Caco-2 (cell line): ENCODE data around the gene CORO2A. TPM values are rescaled to one million over a fixed set of nuclear protein-coding genes. Genes with fewer than 3 reads are reported as not detected.
A peak's percentile ranks its signal among the peaks of the same experiment; 100 is the strongest.

Source experiments
- BruUV-seq: library from RNA; stranded (reverse); fragments of 400-500 nt; replicated peaks from 2 replicates; lab custom pipeline; 2021; lab: Mats Ljungman, UMichigan
- CTCF ChIA-PET: fragments of 300-600 bp; sonication (Branson Sonifier 250); formaldehyde crosslinking; loops from one replicate; lab custom pipeline; 2022; ENCODE audit warnings: antibody characterized with exemption; lab: Charles Lee
- POLR2A ChIA-PET: fragments of 300-600 bp; sonication (Branson Sonifier 250); formaldehyde crosslinking; loops from one replicate; lab custom pipeline; 2022; ENCODE audit warnings: antibody characterized with exemption; lab: Charles Lee
- DNase-seq, 2 experiments: peaks; one replicate each; pipeline versions ENCODE4 v3.0.0 to v3.0.0-alpha.2; 2020 to 2022
- H3K27me3 ChIP-seq: replicated peaks from 2 replicates; pipeline ENCODE4 v1.6.0; 2011; ENCODE audit warnings: low read length; ENCODE audit not compliant: control insufficient read depth, insufficient read depth
- H3K36me3 ChIP-seq: 2 replicates; pipeline ENCODE4 v1.5.1; 2011; ENCODE audit warnings: low read length; ENCODE audit not compliant: control insufficient read depth, insufficient read depth
- H3K4me1 ChIP-seq: fragments of 250-450 bp; sonication (Bioruptor Pico); 2 replicates; pipeline ENCODE4 v1.5.1; 2020; ENCODE audit warnings: mild to moderate bottlenecking
- H3K4me3 ChIP-seq: 2 replicates; pipeline ENCODE4 v1.5.1; 2011; ENCODE audit warnings: low read depth, mild to moderate bottlenecking, control low read depth, low read length
- H3K9me3 ChIP-seq: fragments of 250-450 bp; sonication (Bioruptor Pico); 2 replicates; pipeline ENCODE4 v1.5.1; 2020; ENCODE audit warnings: mild to moderate bottlenecking, moderate library complexity
- H3K27ac Mint-ChIP-seq: one replicate; pipeline ENCODE4 v1.8.0; 2022; ENCODE audit warnings: mixed read lengths; ENCODE audit not compliant: unreplicated experiment
- H3K27me3 Mint-ChIP-seq: one replicate; pipeline ENCODE4 v1.8.0; 2022; ENCODE audit warnings: mixed read lengths; ENCODE audit not compliant: insufficient read depth, unreplicated experiment
- H3K36me3 Mint-ChIP-seq: one replicate; pipeline ENCODE4 v1.8.0; 2022; ENCODE audit warnings: mild to moderate bottlenecking, mixed read lengths; ENCODE audit not compliant: insufficient read depth, unreplicated experiment
- H3K4me1 Mint-ChIP-seq: one replicate; pipeline ENCODE4 v1.8.0; 2022; ENCODE audit warnings: low read depth, mixed read lengths; ENCODE audit not compliant: unreplicated experiment
- H3K4me3 Mint-ChIP-seq: one replicate; pipeline ENCODE4 v1.8.0; 2022; ENCODE audit warnings: mild to moderate bottlenecking, moderate library complexity, mixed read lengths; ENCODE audit not compliant: unreplicated experiment
- H3K9me3 Mint-ChIP-seq: one replicate; pipeline ENCODE4 v1.8.0; 2022; ENCODE audit warnings: mixed read lengths; ENCODE audit not compliant: unreplicated experiment
- intact Hi-C: fragments of 100-400 bp; cut with micrococcal nuclease; formaldehyde crosslinking; loops from one replicate; pipeline ENCODE4 v1.10.0; 2022; ENCODE audit not compliant: unreplicated experiment
- total RNA-seq: library from RNA; stranded (reverse); gene quantifications from 2 replicates; pipeline ENCODE4 v1.2.3, GENCODE V29; 2022
- TF ChIP-seq, protein P1 (sequence below), 2 experiments: fragments of 200-600 bp in 1 of 2; IDR thresholded peaks; 1 replicate in 1 of 2; 2 replicates in 1 of 2; pipeline versions ENCODE4 v1.5.1 to v1.8.0; 2011 to 2022; ENCODE audit warnings: antibody characterized with exemption in 1 of 2, control low read depth in 1 of 2, inconsistent platforms in 1 of 2, low read depth in 1 of 2, low read length in 1 of 2, mild to moderate bottlenecking in 1 of 2, moderate library complexity in 1 of 2; ENCODE audit not compliant: insufficient read depth in 1 of 2, severe bottlenecking in 1 of 2, unreplicated experiment in 1 of 2

CORO2A gene
- total RNA-seq, 1 experiment from 2014 or later, result 18.9 TPM

DNA sequence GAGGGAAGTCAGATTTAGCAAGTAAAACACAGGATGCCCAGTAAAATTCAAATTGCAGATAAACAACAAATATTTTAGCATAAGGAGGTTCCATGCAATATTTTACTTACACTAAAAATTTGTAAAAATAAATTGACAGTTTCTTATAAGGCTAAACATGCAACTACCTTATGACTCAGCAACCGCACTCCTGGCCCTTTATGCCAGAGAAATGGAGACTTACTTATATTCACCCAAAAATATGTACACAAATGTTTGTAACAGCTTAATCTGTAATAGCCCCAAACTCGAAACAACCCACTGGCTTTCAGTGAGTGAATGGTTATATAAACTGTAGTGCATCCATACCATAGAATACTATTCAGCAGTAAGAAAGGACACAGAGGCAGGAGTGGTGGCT, 44.9 kb downstream of the CORO2A start:
- Histone ChIP-seq H3K36me3 (no peaks in the 10 kb centered on the region; the same call in 1 of the 2 replicates), H3K27me3 (no peaks in the 10 kb centered on the region), H3K4me3 (no peak overlapping the region), H3K9me3 (no peaks in the 10 kb centered on the region), H3K4me1 (peaks cover 33% of the 10 kb centered on the region)
- intact Hi-C loops, result loop anchor here (2.0 kb wide), 1 partner anchor 29 kb away; no protein-coding TSS in a partner anchor
- Mint-ChIP-seq H3K4me1 (peaks cover 25% of the 10 kb centered on the region), H3K4me3 (no peak overlapping the region), H3K36me3 (peaks cover 14% of the 10 kb centered on the region), H3K9me3 (no peaks in the 10 kb centered on the region), H3K27me3 (no peaks in the 10 kb centered on the region), H3K27ac (no peak overlapping the region)
- no TSS peak for BruUV-seq
- TF ChIP-seq, protein P1, sequence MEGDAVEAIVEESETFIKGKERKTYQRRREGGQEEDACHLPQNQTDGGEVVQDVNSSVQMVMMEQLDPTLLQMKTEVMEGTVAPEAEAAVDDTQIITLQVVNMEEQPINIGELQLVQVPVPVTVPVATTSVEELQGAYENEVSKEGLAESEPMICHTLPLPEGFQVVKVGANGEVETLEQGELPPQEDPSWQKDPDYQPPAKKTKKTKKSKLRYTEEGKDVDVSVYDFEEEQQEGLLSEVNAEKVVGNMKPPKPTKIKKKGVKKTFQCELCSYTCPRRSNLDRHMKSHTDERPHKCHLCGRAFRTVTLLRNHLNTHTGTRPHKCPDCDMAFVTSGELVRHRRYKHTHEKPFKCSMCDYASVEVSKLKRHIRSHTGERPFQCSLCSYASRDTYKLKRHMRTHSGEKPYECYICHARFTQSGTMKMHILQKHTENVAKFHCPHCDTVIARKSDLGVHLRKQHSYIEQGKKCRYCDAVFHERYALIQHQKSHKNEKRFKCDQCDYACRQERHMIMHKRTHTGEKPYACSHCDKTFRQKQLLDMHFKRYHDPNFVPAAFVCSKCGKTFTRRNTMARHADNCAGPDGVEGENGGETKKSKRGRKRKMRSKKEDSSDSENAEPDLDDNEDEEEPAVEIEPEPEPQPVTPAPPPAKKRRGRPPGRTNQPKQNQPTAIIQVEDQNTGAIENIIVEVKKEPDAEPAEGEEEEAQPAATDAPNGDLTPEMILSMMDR (IDR thresholded peaks at IDR 0.05; ENCODE audit: insufficient read depth in 1 of 2, low read depth in 1 of 2, low read length in 1 of 2, severe bottlenecking in 1 of 2, unreplicated experiment in 1 of 2), result no peak
- DNase-seq, result no peak
- POLR2A ChIA-PET, result no interaction called here
- CTCF ChIA-PET, result no interaction called here

GRCh38 chr9:98146101-98146991, 46.1 kb downstream of the CORO2A start:
- Histone ChIP-seq H3K36me3 (peaks cover 1% of the 10 kb centered on the region; the same call in 1 of the 2 replicates), H3K27me3 (no peaks in the 10 kb centered on the region), H3K4me1 (peaks cover 40% of the 10 kb centered on the region), H3K4me3 (no peak overlapping the region), H3K9me3 (no peaks in the 10 kb centered on the region)
- TF ChIP-seq, protein P1 (IDR thresholded peaks at IDR 0.05; ENCODE audit: insufficient read depth in 1 of 2, low read depth in 1 of 2, low read length in 1 of 2, severe bottlenecking in 1 of 2, unreplicated experiment in 1 of 2), result no peak
- Mint-ChIP-seq H3K36me3 (peaks cover 19% of the 10 kb centered on the region), H3K4me1 (peaks cover 25% of the 10 kb centered on the region), H3K9me3 (no peaks in the 10 kb centered on the region), H3K4me3 (peak overlapping the region; percentile 25), H3K27ac (peak overlapping the region; percentile 78), H3K27me3 (no peaks in the 10 kb centered on the region)
- ChIA-PET POLR2A (no interaction called here), CTCF (interaction anchor here (0.9 kb wide), 1 partner anchor 28 kb away, joined by 3 read pairs; no protein-coding TSS in a partner anchor)
- peak; percentile 86 to 92 for DNase-seq
- BruUV-seq, result no TSS peak
- intact Hi-C loops, result loop anchor here (1.0 to 2.0 kb wide), 3 partner anchors 28 to 44 kb away; no protein-coding TSS in a partner anchor

GRCh38 chr9:98144631-98145030, 47.8 kb downstream of the CORO2A start:
- Mint-ChIP-seq H3K4me1 (peaks cover 10% of the 10 kb centered on the region), H3K27me3 (no peaks in the 10 kb centered on the region), H3K27ac (peak overlapping the region; percentile 4), H3K9me3 (no peaks in the 10 kb centered on the region), H3K36me3 (peaks cover 11% of the 10 kb centered on the region), H3K4me3 (no peak overlapping the region)
- Histone ChIP-seq H3K36me3 (peaks cover 1% of the 10 kb centered on the region; the same call in 1 of the 2 replicates), H3K4me3 (no peak overlapping the region), H3K27me3 (no peaks in the 10 kb centered on the region), H3K9me3 (no peaks in the 10 kb centered on the region), H3K4me1 (peaks cover 25% of the 10 kb centered on the region)
- ChIA-PET CTCF (no interaction called here), POLR2A (no interaction called here)
- TF ChIP-seq, protein P1 (IDR thresholded peaks at IDR 0.05; ENCODE audit: insufficient read depth in 1 of 2, low read depth in 1 of 2, low read length in 1 of 2, severe bottlenecking in 1 of 2, unreplicated experiment in 1 of 2), result no peak
- BruUV-seq, result no TSS peak
- intact Hi-C loops, result no loop called here
- DNase-seq, result no peak
